Measurements from ENCODE around the gene CELSR3.

- TF ChIP-seq CTCF (conservative IDR thresholded peaks at IDR 0.05; ENCODE audit: low read depth, low read length) (no peak), EZH2 (IDR thresholded peaks at IDR 0.05; ENCODE audit: low read length, unreplicated experiment) (no peak)
Measured at GRCh38 chr3:48711727-48712126, 49.0 kb upstream of the CELSR3 start.

Measured in PC-3 (cell line).